ENCODE data around the gene KDM8.
"Not testable (repeated sequence)": the region's sequence is repeated elsewhere in the genome, so short reads cannot be mapped to it uniquely, and the experiment has no call there.

KDM8 gene

DNA sequence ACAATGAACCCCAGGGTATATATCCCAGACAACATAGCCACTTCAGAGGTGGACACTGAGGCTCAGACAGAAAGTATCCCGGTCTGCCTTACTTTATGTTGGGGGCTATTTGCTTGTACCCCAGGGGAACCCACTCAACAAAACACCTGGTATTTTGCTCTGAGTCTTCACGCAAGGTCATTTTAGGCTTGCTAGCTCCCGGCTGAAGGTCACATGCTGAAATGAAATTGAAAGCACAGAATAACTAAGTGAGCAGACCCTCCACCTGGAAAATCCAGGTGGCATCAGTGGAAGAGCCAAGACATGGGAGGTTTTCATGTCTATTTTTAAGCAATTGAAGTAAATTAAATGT is 4.1 kb upstream of the KDM8 start:
- H2BK15ac ChIP-seq (replicated peaks; ENCODE audit: low read depth) = no peak overlapping the region
- H2BK120ac ChIP-seq (ENCODE audit: low read depth, low read length) = no peak overlapping the region
- H3K27me3 ChIP-seq (ENCODE audit: insufficient read depth, low read length, poor library complexity) = no peaks in the 10 kb centered on the region
- H3K56ac ChIP-seq (ENCODE audit: low read length) = no peak overlapping the region
- no peak overlapping the region for H3K27ac ChIP-seq (ENCODE audit: low read depth, low read length)
- no peaks in the 10 kb centered on the region for H3K79me2 ChIP-seq (ENCODE audit: control insufficient read depth, insufficient read depth, low read length)
- no peak overlapping the region for H3K9ac ChIP-seq (ENCODE audit: low read length)
- H2BK5ac ChIP-seq (ENCODE audit: low read length) = no peak overlapping the region
- no peak overlapping the region for H2AK5ac ChIP-seq (ENCODE audit: low read length)
- no peak overlapping the region for H3K18ac ChIP-seq (ENCODE audit: low read length)
- DNase-seq = no peak
- no peak overlapping the region for H3K4ac ChIP-seq (ENCODE audit: low read depth, low read length)
- H3K23ac ChIP-seq (ENCODE audit: low read length) = no peak overlapping the region
- H3K4me1 ChIP-seq (ENCODE audit: control insufficient read depth, low read depth, low read length) = peaks cover 8% of the 10 kb centered on the region
- H3K4me2 ChIP-seq (ENCODE audit: low read length) = no peak overlapping the region
- H3K4me3 ChIP-seq (ENCODE audit: low read length) = no peak overlapping the region
- H3K36me3 ChIP-seq (ENCODE audit: control insufficient read depth, insufficient read depth, low read length) = no peaks in the 10 kb centered on the region
- WGBS (ENCODE audit: extremely low coverage, insufficient coverage, low lambda C conversion rate) = no CpG with 5 or more reads among the region's 3 CpGs
- H3K79me1 ChIP-seq (ENCODE audit: low read length) = no peaks in the 10 kb centered on the region
- no peak overlapping the region for H4K8ac ChIP-seq (ENCODE audit: low read depth, low read length)
- H4K5ac ChIP-seq (ENCODE audit: low read length) = no peak overlapping the region

DNA sequence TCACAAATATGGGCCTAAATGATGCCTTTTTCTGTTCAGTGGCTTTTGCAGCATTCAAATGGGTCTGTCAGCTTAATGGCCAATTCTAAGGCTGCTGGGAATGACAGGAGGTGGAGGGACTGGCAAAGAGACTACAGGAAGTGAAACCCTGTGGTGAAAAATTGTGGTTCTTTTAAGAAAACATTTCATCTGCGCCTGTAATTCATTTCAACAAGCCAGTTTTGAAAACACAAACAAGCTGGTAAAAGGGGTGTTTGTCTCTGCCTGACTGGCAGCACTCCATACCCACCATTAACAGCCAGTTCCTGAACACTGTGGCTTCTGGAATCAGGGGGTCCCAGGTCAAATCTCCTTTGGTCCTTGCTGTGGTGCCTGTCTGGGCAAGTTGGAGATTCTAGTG is 3.6 kb upstream of the KDM8 start:
- Histone ChIP-seq H2BK120ac (ENCODE audit: low read depth, low read length) (no peak overlapping the region), H3K79me2 (ENCODE audit: control insufficient read depth, insufficient read depth, low read length) (no peaks in the 10 kb centered on the region), H3K18ac (ENCODE audit: low read length) (no peak overlapping the region), H4K5ac (ENCODE audit: low read length) (no peak overlapping the region), H3K4me1 (ENCODE audit: control insufficient read depth, low read depth, low read length) (peaks cover 8% of the 10 kb centered on the region), H3K36me3 (ENCODE audit: control insufficient read depth, insufficient read depth, low read length) (no peaks in the 10 kb centered on the region), H3K27me3 (ENCODE audit: insufficient read depth, low read length, poor library complexity) (no peaks in the 10 kb centered on the region), H4K8ac (ENCODE audit: low read depth, low read length) (no peak overlapping the region), H3K23ac (ENCODE audit: low read length) (no peak overlapping the region), H3K9ac (ENCODE audit: low read length) (no peak overlapping the region), H3K4me2 (ENCODE audit: low read length) (no peak overlapping the region), H2BK15ac (replicated peaks; ENCODE audit: low read depth) (no peak overlapping the region), H3K56ac (ENCODE audit: low read length) (no peak overlapping the region), H3K4ac (ENCODE audit: low read depth, low read length) (no peak overlapping the region), H3K79me1 (ENCODE audit: low read length) (no peaks in the 10 kb centered on the region), H2AK5ac (ENCODE audit: low read length) (no peak overlapping the region), H3K27ac (ENCODE audit: low read depth, low read length) (no peak overlapping the region), H2BK5ac (ENCODE audit: low read length) (no peak overlapping the region), H3K4me3 (ENCODE audit: low read length) (no peak overlapping the region)
- DNase-seq = no peak
- WGBS (ENCODE audit: extremely low coverage, insufficient coverage, low lambda C conversion rate) = no CpG with 5 or more reads among the region's 1 CpG

DNA sequence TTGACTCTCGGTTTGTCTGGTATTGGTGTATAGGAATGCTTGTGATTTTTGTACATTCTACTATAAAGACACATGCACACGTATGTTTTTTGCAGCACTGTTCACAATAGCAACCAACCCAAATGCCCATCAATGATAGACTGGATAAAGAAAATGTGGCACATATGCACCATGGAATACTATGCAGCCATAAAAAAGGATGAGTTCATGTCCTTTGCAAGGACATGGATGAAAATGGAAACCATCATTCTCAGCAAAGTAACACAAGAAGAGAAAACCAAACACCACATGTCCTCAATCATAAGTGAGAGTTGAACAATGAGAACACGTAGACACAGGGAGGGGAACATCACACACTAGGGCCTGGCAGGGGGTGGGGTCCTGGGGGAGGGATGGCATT is 2.4 kb upstream of the KDM8 start:
- H2BK5ac ChIP-seq (ENCODE audit: low read length); H4K8ac ChIP-seq (ENCODE audit: low read depth, low read length); H3K4ac ChIP-seq (ENCODE audit: low read depth, low read length); H3K4me2 ChIP-seq (ENCODE audit: low read length); H2BK120ac ChIP-seq (ENCODE audit: low read depth, low read length); H3K23ac ChIP-seq (ENCODE audit: low read length); H2AK5ac ChIP-seq (ENCODE audit: low read length); H3K79me1 ChIP-seq (ENCODE audit: low read length); DNase-seq; H3K4me3 ChIP-seq (ENCODE audit: low read length); H3K4me1 ChIP-seq (ENCODE audit: control insufficient read depth, low read depth, low read length); H3K36me3 ChIP-seq (ENCODE audit: control insufficient read depth, insufficient read depth, low read length); H3K79me2 ChIP-seq (ENCODE audit: control insufficient read depth, insufficient read depth, low read length); H4K5ac ChIP-seq (ENCODE audit: low read length); H3K56ac ChIP-seq (ENCODE audit: low read length); H3K9ac ChIP-seq (ENCODE audit: low read length); H3K27ac ChIP-seq (ENCODE audit: low read depth, low read length); H2BK15ac ChIP-seq (replicated peaks; ENCODE audit: low read depth); H3K27me3 ChIP-seq (ENCODE audit: insufficient read depth, low read length, poor library complexity); H3K18ac ChIP-seq (ENCODE audit: low read length): not testable (repeated sequence)
- no CpG with 5 or more reads among the region's 3 CpGs for WGBS (ENCODE audit: extremely low coverage, insufficient coverage, low lambda C conversion rate)

DNA sequence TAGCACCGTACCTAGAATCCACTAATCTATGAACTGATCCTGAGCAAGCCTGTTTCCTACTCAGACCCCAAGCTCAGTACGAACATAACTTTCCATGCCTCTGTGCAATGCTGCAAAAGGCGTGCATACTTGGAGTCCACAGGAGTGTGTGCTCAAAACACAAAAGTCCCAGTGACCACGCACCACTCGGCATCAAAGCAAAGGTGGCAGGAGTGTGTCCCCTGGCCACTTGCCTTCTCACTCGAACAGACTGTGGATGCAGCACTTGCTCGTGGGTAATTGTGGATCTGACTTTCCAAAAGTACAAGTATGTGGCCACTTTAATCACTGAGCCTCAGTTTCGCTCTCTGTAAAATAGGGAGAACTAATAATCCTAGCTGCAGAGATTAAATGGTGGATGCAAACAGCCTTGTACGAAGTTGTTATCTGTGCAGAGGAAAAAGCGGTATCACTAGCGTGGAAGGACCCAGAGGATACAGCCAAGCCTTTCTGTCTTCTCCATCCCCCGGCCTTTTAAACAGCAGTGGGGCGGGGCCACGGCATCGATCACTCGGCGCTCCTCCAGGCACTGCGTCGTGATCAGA is 311 bp upstream of the KDM8 start:
- H3K27me3 ChIP-seq (ENCODE audit: insufficient read depth, low read length, poor library complexity) = no peaks in the 10 kb centered on the region
- H2BK15ac ChIP-seq (replicated peaks; ENCODE audit: low read depth) = no peak overlapping the region
- H3K79me1 ChIP-seq (ENCODE audit: low read length) = no peaks in the 10 kb centered on the region
- no CpG with 5 or more reads among the region's 19 CpGs for WGBS (ENCODE audit: extremely low coverage, insufficient coverage, low lambda C conversion rate)
- no peak for DNase-seq
- peak overlapping the region; percentile 87 for H3K18ac ChIP-seq (ENCODE audit: low read length)
- H4K8ac ChIP-seq (ENCODE audit: low read depth, low read length) = no peak overlapping the region
- peak overlapping the region; percentile 79 for H3K27ac ChIP-seq (ENCODE audit: low read depth, low read length)
- no peaks in the 10 kb centered on the region for H3K79me2 ChIP-seq (ENCODE audit: control insufficient read depth, insufficient read depth, low read length)
- peak overlapping the region; percentile 61 for H3K9ac ChIP-seq (ENCODE audit: low read length)
- peak overlapping the region; percentile 85 for H3K23ac ChIP-seq (ENCODE audit: low read length)
- H2BK5ac ChIP-seq (ENCODE audit: low read length) = no peak overlapping the region
- H4K5ac ChIP-seq (ENCODE audit: low read length) = no peak overlapping the region
- H3K4me2 ChIP-seq (ENCODE audit: low read length) = peak overlapping the region; percentile 56
- H3K4ac ChIP-seq (ENCODE audit: low read depth, low read length) = peak overlapping the region; percentile 63
- peak overlapping the region; percentile 35 for H3K4me3 ChIP-seq (ENCODE audit: low read length)
- peak overlapping the region; percentile 83 for H3K56ac ChIP-seq (ENCODE audit: low read length)
- peaks cover 6% of the 10 kb centered on the region for H3K4me1 ChIP-seq (ENCODE audit: control insufficient read depth, low read depth, low read length)
- H3K36me3 ChIP-seq (ENCODE audit: control insufficient read depth, insufficient read depth, low read length) = no peaks in the 10 kb centered on the region
- peak overlapping the region; percentile 35 for H2AK5ac ChIP-seq (ENCODE audit: low read length)
- H2BK120ac ChIP-seq (ENCODE audit: low read depth, low read length) = no peak overlapping the region

DNA sequence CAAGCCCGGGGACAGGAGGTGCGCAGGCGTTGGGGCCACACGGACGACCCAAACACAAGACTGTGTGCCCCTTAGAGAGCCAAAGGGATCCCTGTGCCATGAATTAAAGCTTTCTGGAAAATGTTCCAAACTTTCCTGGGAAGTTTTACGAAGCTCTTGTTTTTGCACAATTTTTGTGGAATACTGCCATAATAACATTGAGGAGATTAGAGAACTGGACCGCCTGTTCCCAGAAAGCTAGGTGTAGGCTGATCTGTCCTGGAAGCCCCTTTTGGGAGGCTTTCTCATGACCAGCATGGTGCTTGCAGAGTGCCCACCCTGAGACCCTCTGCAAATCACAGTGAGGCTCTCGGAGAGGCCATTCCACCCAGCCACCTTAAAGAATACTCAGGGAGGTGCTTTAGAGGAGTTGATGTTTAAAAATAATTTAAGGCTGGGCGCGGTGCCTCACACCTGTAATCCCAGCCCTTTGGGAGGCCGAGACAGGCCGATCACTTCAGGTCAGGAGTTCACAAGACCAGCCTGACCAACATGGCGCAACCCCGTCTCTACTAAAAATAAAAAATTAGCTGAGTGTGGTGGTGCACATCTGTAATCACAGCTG is 1.1 kb downstream of the KDM8 start:
- peak overlapping the region; percentile 53 for H3K18ac ChIP-seq (ENCODE audit: low read length)

More for the DNA sequence above, 1.1 kb downstream of the KDM8 start:
- DNase-seq = no peak
- Histone ChIP-seq H3K79me2 (ENCODE audit: control insufficient read depth, insufficient read depth, low read length) (no peaks in the 10 kb centered on the region), H3K23ac (ENCODE audit: low read length) (peak overlapping the region; percentile 66), H3K4me1 (ENCODE audit: control insufficient read depth, low read depth, low read length) (peaks cover 4% of the 10 kb centered on the region), H3K27me3 (ENCODE audit: insufficient read depth, low read length, poor library complexity) (no peaks in the 10 kb centered on the region), H3K79me1 (ENCODE audit: low read length) (no peaks in the 10 kb centered on the region), H2BK120ac (ENCODE audit: low read depth, low read length) (no peak overlapping the region), H2AK5ac (ENCODE audit: low read length) (peak overlapping the region; percentile 88), H4K5ac (ENCODE audit: low read length) (peak overlapping the region; percentile 90), H3K4ac (ENCODE audit: low read depth, low read length) (peak overlapping the region; percentile 87), H3K27ac (ENCODE audit: low read depth, low read length) (peak overlapping the region; percentile 75), H2BK15ac (replicated peaks; ENCODE audit: low read depth) (no peak overlapping the region), H3K56ac (ENCODE audit: low read length) (peak overlapping the region; percentile 100), H3K4me3 (ENCODE audit: low read length) (peak overlapping the region; percentile 84), H3K36me3 (ENCODE audit: control insufficient read depth, insufficient read depth, low read length) (no peaks in the 10 kb centered on the region), H4K8ac (ENCODE audit: low read depth, low read length) (no peak overlapping the region), H2BK5ac (ENCODE audit: low read length) (peak overlapping the region; percentile 88), H3K4me2 (ENCODE audit: low read length) (peak overlapping the region; percentile 95), H3K9ac (ENCODE audit: low read length) (peak overlapping the region; percentile 99)
- no CpG with 5 or more reads among the region's 14 CpGs for WGBS (ENCODE audit: extremely low coverage, insufficient coverage, low lambda C conversion rate)
